Pancreas (tissue), 10 donors: ENCODE data around the gene GORASP2. TPM values are rescaled to one million over a fixed set of nuclear protein-coding genes. Genes with fewer than 3 reads are reported as not detected.

Experiments used
- ATAC-seq, 4 donors: fragments of 200-7000 bp; cut with Tn5 transposase; one replicate each; pipeline versions ENCODE4 v1.8.0 to v1.9.1; 2020; ENCODE audit warnings: mild to moderate bottlenecking in 4 of 4, moderate library complexity in 4 of 4
- DNase-seq, 6 donors: peaks; one replicate each; pipeline ENCODE4 v3.0.0-alpha.2; 2020
- FAIRE-seq: peaks from 2 replicates; lab custom pipeline; 2012; peaks lifted over from hg19 to GRCh38; lab: Jason Lieb, UNC
- H3K27ac ChIP-seq, 4 donors: fragments of 200-600 bp; sonication (generic); 1 replicate in 3 of 4; 2 replicates in 1 of 4; pipeline versions ENCODE4 v1.5.0 to v1.8.0; 2020
- H3K27me3 ChIP-seq, 4 donors: fragments of 200-600 bp; one replicate each; pipeline ENCODE4 v1.8.0; 2021
- H3K36me3 ChIP-seq, 3 donors: fragments of 200-600 bp; sonication (generic) in 1 of 3; one replicate each; pipeline versions ENCODE4 v1.5.0 to v1.8.0; 2020 to 2021
- H3K4me1 ChIP-seq, 3 donors: fragments of 200-600 bp; one replicate each; pipeline ENCODE4 v1.8.0; 2021
- H3K4me3 ChIP-seq, 4 donors: fragments of 200-600 bp; sonication (generic) in 2 of 4; one replicate each; pipeline versions ENCODE4 v1.5.0 to v1.8.0; 2020 to 2021
- H3K9me3 ChIP-seq, 4 donors: fragments of 200-600 bp; one replicate each; pipeline ENCODE4 v1.8.0; 2021
- WGBS, 2 donors: extraction: QIAGEN DNeasy Blood & Tissue Kit; methylation state at CpG; one replicate each; pipeline ENCODE4 v1.1.7; 2013; 5-methylcytosine and 5-hydroxymethylcytosine counted together
- intact Hi-C, 3 donors: fragments of 100-400 bp; cut with DNase I; formaldehyde crosslinking; loops; one replicate each; pipeline versions ENCODE4 v1.11.1 to v1.14.2; 2022
- polyA plus RNA-seq, 2 donors: library from polyadenylated mRNA; stranded (reverse); fragments of 200-250 nt; gene quantifications; one replicate each; pipeline ENCODE4 v1.2.3, GENCODE V29; 2013
- total RNA-seq, 6 donors: library from RNA; stranded (reverse); fragmentation: NEBNext Ultra II Directional in 4 of 6; extraction: Animal tissue kit (Norgen Biotek cat#: 25700) in 4 of 6; gene quantifications; one replicate each; pipeline versions ENCODE4 v1.2.1 to v1.2.4, GENCODE V29; 2021 to 2023
- TF ChIP-seq, protein P1 (sequence below), 4 donors: fragments of 200-600 bp; sonication (generic) in 3 of 4; IDR thresholded peaks; one replicate each; pipeline versions ENCODE4 v1.5.0 to v1.8.0; 2021; ENCODE audit warnings: antibody characterized with exemption in 4 of 4
- donor health status: healthy with polysubstance abuse.
- donor health status: DM: no; HTN: no; CAD: no; lungs with moderate emphysema.
- donor health status: DM: no; HTN: no; CAD: no.
- donor health status: control.
- donor health status: control.
- donor health status: Bipolar disorder and iron deficiency.
- donor health status: DM: yes; HTN: yes; CAD: no.
- donor health status: DM: no; HTN: no; CAD: no.
- donor health status: DM: no; HTN: no; CAD: no.
- donor health status: DM: yes; HTN: yes; CAD: no.

Gene GORASP2
- total and polyA plus RNA-seq, 8 donors, result 22.6 to 52.4 (median 41.0) TPM

DNA sequence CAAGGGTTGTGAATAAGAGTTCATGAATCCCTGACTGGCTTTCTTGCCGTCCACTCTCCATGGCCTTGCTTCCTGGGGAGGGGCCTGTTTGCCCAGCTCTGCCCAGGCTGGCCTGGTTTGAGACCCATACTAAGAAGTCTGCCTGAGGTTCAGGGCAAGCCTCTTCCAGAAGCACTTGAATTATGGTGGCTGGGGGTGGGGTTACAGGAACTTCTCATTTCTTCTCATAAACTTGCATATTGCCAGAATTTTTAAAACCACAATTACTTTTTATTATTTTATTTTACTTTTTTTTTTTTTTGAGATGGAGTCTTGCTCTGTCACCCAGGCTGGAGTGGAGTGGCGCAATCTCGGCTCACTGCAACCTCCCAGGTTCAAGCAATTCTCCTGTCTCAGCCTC lies 42.0 kb downstream of the GORASP2 start:
- peaks cover 0 to 7% (median 0%) of the 10 kb centered on the region in 3 donors for H3K4me1 ChIP-seq
- ATAC-seq (no peak), DNase-seq (no peak), FAIRE-seq (no peak)
- H3K36me3 ChIP-seq, result peaks cover 3 to 12% (median 12%) of the 10 kb centered on the region in 3 donors
- TF ChIP-seq, protein P1, sequence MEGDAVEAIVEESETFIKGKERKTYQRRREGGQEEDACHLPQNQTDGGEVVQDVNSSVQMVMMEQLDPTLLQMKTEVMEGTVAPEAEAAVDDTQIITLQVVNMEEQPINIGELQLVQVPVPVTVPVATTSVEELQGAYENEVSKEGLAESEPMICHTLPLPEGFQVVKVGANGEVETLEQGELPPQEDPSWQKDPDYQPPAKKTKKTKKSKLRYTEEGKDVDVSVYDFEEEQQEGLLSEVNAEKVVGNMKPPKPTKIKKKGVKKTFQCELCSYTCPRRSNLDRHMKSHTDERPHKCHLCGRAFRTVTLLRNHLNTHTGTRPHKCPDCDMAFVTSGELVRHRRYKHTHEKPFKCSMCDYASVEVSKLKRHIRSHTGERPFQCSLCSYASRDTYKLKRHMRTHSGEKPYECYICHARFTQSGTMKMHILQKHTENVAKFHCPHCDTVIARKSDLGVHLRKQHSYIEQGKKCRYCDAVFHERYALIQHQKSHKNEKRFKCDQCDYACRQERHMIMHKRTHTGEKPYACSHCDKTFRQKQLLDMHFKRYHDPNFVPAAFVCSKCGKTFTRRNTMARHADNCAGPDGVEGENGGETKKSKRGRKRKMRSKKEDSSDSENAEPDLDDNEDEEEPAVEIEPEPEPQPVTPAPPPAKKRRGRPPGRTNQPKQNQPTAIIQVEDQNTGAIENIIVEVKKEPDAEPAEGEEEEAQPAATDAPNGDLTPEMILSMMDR (IDR thresholded peaks at IDR 0.05), result no peak
- WGBS, 2 donors, result 87 to 88% methylated on average over 3 of the region's 3 CpGs
- H3K4me3 ChIP-seq, result no peak overlapping the region
- no peaks in the 10 kb centered on the region for H3K27me3 ChIP-seq
- no peak overlapping the region for H3K27ac ChIP-seq
- intact Hi-C loops, result loop anchor here in 1 of 3 donors (5.0 kb wide), 1 partner anchor 186 kb away; no protein-coding TSS in a partner anchor
- H3K9me3 ChIP-seq, result no peaks in the 10 kb centered on the region

GRCh38 chr2:170972296-170973224 lies 43.5 kb downstream of the GORASP2 start:
- Histone ChIP-seq H3K4me1 (peaks cover 0 to 7% (median 0%) of the 10 kb centered on the region in 3 donors), H3K4me3 (peak overlapping the region in 3 of 4 donors; percentile 59 to 82 (median 72)), H3K9me3 (no peaks in the 10 kb centered on the region), H3K27me3 (no peaks in the 10 kb centered on the region), H3K36me3 (no peaks in the 10 kb centered on the region), H3K27ac (no peak overlapping the region)
- DNase-seq, result no peak
- FAIRE-seq, result no peak
- WGBS, 2 donors, result 51 to 59% methylated on average over 20 of the region's 20 CpGs
- intact Hi-C loops, result loop anchor here in 1 of 3 donors (5.0 kb wide), 1 partner anchor 185 kb away; no protein-coding TSS in a partner anchor
- ATAC-seq, result peak in 3 of 4 donors; percentile 6 to 27 (median 11)
- TF ChIP-seq, protein P1 (IDR thresholded peaks at IDR 0.05), result no peak

DNA sequence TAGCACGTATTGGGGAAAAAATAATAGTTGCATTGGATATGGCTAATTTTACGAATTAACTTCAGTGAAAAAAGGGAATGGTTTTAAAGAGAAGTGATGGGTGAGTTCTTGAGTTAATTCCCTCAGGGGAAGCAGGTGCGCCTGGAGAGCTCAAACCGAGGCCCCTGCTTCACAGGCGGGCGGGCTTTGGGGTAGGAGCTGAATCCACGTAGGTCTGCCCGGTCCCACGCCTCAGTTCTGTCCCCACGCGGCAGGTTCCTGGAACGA lies 44.1 kb downstream of the GORASP2 start:
- TF ChIP-seq, protein P1 (IDR thresholded peaks at IDR 0.05), result no peak
- 1% methylated on average over 12 of the region's 12 CpGs for WGBS, 2 donors
- no peak for ATAC-seq
- H3K4me3 ChIP-seq, result peak overlapping the region in 3 of 4 donors; percentile 59 to 82 (median 72)
- no peak for FAIRE-seq
- H3K36me3 ChIP-seq, result no peaks in the 10 kb centered on the region
- peaks cover 0 to 7% (median 0%) of the 10 kb centered on the region in 3 donors for H3K4me1 ChIP-seq
- intact Hi-C loops, result loop anchor here in 1 of 3 donors (5.0 kb wide), 1 partner anchor 184 kb away; no protein-coding TSS in a partner anchor
- no peaks in the 10 kb centered on the region for H3K27me3 ChIP-seq
- no peaks in the 10 kb centered on the region for H3K9me3 ChIP-seq
- DNase-seq, result no peak
- no peak overlapping the region for H3K27ac ChIP-seq

DNA sequence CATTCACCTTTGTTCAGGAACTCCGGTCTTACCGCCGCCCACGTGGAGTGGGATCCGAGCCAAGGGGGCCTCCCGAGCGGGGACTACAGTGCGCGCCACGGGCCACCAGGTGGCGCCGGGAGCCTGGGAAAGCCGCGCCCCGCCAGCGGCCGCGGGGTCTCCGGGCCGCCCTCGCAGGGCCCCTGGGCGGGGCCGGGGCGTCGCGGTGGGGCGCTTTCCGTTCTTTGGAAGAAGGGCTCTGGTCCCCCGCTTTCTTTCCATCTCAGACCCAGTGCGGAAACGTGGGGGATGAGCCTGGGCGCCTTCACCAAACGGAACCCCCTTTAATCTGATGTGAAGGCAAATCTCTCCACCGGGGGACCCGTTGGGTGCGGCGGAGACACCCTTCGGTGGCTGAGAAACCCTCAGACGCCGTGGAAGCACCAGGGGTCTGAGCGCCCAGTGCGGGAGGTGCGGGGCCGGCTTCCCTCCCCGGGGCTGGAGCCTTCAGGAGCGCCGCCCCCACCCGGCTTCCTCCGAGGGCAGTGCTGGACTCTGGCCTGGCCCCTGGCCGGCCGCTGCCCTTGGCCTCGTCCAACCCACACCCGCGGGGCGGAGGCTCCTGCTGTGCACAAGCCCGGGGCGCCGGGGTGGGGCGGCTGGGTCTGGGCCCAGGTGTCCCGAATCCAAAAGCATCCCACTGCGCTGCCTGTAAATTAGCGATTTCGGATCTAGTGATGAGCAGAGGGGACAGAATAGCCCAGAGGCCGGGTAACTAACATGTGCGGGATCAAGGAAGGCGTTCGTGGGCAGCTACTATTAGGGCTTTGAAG lies 44.6 kb downstream of the GORASP2 start:
- intact Hi-C loops, result loop anchor here in 1 of 3 donors (5.0 kb wide), 1 partner anchor 184 kb away; no protein-coding TSS in a partner anchor
- H3K27ac ChIP-seq, result peak overlapping the region; percentile 15 to 77 (median 55)
- DNase-seq (peak; percentile 85 to 97 (median 94)), ATAC-seq (peak; percentile 95 to 99 (median 96)), FAIRE-seq (no peak)
- no peaks in the 10 kb centered on the region for H3K36me3 ChIP-seq
- H3K9me3 ChIP-seq, result no peaks in the 10 kb centered on the region
- 4 to 7% methylated on average over 52 to 67 of the region's 67 CpGs for WGBS, 2 donors
- H3K4me3 ChIP-seq, result peak overlapping the region; percentile 57 to 82 (median 66)
- TF ChIP-seq, protein P1 (IDR thresholded peaks at IDR 0.05), result peak; percentile 94 to 96 (median 95)
- no peaks in the 10 kb centered on the region for H3K27me3 ChIP-seq
- peaks cover 0 to 7% (median 0%) of the 10 kb centered on the region in 3 donors for H3K4me1 ChIP-seq
